ENCODE results near the gene ZFYVE21. TPM values are rescaled to one million over a fixed set of nuclear protein-coding genes. Genes with fewer than 3 reads are reported as not detected.

ZFYVE21 gene
- total RNA-seq, 4 donors from 2014 or later, result 151 to 308 (median 224) TPM

DNA sequence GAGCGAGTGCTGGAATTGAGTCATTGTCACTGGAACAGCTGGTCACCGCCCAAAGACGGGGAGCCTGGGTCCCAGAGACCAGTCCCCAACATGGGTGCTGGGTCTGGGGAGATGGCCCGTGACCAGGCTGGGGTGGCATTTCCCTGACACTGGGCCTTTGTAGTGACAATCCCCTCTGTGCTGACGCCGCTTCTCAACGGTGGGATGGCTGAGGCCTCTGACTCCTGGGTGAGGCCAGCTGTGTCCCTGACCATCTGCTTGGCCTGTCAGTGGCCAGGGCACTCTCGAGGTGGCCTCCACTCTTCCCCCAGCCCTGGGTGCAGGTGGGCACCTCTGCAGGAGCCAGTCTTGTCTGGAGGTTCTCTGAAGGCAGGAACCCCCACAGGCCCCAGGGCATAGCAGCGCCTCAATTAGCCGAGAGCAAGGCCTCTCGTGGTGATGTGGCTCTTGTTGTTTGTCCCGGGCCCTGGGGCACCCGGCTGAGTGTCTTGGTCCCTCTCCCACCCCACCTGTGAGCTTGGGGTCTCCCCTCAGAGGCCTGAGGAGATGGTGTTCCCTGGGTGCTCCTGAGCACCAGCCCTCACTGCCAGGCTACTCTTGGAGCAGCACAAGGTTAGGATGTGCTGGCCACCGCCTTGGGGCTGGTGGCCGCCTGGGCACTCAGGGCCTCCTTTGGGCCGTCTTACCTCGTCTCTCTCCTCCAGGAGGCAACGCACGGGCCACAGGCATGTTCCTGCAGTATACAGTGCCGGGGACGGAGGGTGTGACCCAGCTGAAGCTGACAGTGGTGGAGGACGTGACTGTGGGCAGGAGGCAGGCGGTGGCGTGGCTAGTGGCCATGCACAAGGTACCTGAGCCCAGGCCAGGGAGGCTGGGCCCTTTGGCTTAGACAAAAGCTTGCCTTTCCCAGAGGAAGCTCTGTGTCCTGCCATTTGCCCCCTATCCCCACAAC is 16.6 kb downstream of the ZFYVE21 start:
- WGBS, 2 donors, result 83 to 90% methylated on average over 16 to 21 of the region's 24 CpGs
- peaks cover 0 to 98% (median 21%) of the 10 kb centered on the region in 3 donors for H3K36me3 ChIP-seq
- peaks cover 0 to 29% (median 0%) of the 10 kb centered on the region in 4 donors for H3K4me1 ChIP-seq
- H3K4me3 ChIP-seq, result no peak overlapping the region
- TF ChIP-seq POLR2A (IDR thresholded peaks at IDR 0.05) (no peak), EP300 (IDR thresholded peaks at IDR 0.05) (no peak)
- TF ChIP-seq, protein P1, sequence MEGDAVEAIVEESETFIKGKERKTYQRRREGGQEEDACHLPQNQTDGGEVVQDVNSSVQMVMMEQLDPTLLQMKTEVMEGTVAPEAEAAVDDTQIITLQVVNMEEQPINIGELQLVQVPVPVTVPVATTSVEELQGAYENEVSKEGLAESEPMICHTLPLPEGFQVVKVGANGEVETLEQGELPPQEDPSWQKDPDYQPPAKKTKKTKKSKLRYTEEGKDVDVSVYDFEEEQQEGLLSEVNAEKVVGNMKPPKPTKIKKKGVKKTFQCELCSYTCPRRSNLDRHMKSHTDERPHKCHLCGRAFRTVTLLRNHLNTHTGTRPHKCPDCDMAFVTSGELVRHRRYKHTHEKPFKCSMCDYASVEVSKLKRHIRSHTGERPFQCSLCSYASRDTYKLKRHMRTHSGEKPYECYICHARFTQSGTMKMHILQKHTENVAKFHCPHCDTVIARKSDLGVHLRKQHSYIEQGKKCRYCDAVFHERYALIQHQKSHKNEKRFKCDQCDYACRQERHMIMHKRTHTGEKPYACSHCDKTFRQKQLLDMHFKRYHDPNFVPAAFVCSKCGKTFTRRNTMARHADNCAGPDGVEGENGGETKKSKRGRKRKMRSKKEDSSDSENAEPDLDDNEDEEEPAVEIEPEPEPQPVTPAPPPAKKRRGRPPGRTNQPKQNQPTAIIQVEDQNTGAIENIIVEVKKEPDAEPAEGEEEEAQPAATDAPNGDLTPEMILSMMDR (IDR thresholded peaks at IDR 0.05), result no peak
- no peaks in the 10 kb centered on the region for H3K27me3 ChIP-seq
- H3K27ac ChIP-seq, result no peak overlapping the region
- no peak for DNase-seq (ENCODE audit: low spot score in 2 of 2)
- no peaks in the 10 kb centered on the region for H3K9me3 ChIP-seq

DNA sequence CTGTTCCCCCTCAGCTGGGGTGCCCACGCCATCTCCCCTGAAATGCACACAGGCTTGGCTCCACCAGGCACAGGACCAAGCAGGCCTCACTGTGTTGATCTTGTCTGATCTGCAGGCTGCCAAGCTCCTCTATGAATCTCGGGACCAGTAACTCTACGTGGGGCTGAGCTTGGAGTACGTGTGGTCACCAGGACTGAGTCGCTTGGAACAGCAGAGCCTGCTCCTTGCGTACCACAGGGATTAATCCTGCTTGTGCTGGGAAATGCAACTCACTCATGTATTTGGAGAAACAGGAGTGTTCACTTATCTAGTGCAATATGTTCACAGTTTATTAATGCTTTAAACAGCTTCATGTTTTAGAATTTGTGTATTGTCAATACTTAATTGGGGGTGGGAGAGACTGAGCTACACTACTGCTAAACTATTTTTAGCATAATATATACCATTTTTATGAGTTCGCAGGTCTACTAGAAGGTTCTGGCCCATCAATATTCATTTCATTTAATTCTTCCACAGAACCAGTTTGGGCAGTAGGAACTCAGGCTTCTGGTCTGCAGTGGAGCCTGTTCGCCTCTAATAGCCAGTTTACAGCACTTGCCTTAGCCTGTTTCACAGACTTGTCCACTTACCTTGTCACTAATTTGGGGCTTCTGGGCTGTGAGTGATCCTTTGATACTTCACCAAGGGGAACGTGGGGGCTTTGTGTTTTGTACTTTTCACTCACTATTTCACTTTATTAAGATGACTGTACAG is 17.4 kb downstream of the ZFYVE21 start:
- H3K4me3 ChIP-seq, result no peak overlapping the region
- no peaks in the 10 kb centered on the region for H3K9me3 ChIP-seq
- TF ChIP-seq POLR2A (IDR thresholded peaks at IDR 0.05) (no peak), EP300 (IDR thresholded peaks at IDR 0.05) (no peak)
- TF ChIP-seq, protein P1 (IDR thresholded peaks at IDR 0.05), result no peak
- DNase-seq (ENCODE audit: low spot score in 2 of 2), result no peak
- H3K36me3 ChIP-seq, result peaks cover 0 to 98% (median 21%) of the 10 kb centered on the region in 3 donors
- 82 to 83% methylated on average over 9 of the region's 9 CpGs for WGBS, 2 donors
- peaks cover 0 to 33% (median 0%) of the 10 kb centered on the region in 4 donors for H3K4me1 ChIP-seq
- H3K27ac ChIP-seq, result no peak overlapping the region
- no peaks in the 10 kb centered on the region for H3K27me3 ChIP-seq

DNA sequence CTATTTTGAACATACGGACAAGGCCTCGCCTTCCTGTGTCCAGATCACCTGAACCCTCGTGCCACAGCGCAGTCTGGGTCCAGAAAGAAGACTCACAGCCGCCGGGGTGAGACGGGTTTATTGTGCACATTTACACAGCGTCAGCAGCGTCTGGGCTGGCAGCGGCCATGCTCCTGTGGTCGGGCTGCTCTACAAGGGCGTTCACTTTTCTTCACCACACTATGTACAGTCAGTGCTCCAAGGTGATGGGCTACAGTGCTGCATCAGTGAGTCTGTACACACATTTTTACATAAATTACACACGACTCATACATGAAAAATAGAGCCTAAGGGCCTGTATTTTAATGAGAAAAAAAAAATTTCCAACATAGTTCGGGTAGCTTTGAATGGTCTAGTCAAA is 18.0 kb downstream of the ZFYVE21 start:
- Histone ChIP-seq H3K9me3 (no peaks in the 10 kb centered on the region), H3K36me3 (peaks cover 0 to 98% (median 21%) of the 10 kb centered on the region in 3 donors), H3K27ac (no peak overlapping the region), H3K4me1 (peaks cover 0 to 33% (median 0%) of the 10 kb centered on the region in 4 donors), H3K27me3 (no peaks in the 10 kb centered on the region), H3K4me3 (no peak overlapping the region)
- TF ChIP-seq, protein P1 (IDR thresholded peaks at IDR 0.05), result no peak
- TF ChIP-seq POLR2A (IDR thresholded peaks at IDR 0.05) (no peak), EP300 (IDR thresholded peaks at IDR 0.05) (no peak)
- no peak for DNase-seq (ENCODE audit: low spot score in 2 of 2)
- WGBS, 2 donors, result 85 to 86% methylated on average over 14 of the region's 14 CpGs

DNA sequence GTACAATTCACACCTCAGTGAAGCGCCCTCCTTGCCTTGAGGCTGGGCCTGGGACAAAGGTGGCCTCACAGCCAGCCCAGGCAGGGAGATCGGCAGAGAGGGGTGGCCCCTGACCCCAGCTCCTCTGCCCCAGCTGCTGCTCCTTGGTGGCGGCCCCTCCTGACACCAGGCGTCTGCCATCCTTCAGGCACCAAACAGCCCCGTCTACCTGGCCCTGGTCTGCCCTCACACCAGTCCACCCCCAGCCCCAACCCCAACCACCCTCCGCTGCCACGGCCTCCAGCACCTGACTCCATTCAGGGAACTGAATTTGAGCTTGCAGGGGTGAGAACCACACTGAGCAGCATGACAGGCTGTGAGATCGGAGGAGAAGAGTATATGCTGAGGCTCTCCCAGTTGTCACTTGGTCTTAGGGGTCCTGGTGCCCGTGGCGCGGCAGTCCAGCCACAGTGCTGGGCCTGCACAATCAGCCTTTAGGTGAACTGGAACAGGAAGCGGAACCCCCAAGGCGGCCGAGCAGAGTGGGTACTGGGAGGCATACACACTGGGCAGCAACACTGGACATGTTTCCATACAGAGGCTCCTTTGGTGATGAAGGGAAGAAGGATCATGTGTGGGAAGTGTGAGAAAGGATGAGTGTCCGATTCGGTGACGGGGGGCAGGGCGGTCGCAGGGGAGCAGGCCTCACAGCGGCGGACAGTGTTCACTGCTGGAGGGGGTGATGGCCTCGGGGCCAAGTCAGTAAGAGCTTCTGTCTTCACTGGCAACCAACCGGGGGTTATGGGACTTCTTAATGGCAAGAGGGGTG is 18.7 kb downstream of the ZFYVE21 start:
- H3K9me3 ChIP-seq, result no peaks in the 10 kb centered on the region
- H3K4me3 ChIP-seq, result no peak overlapping the region
- H3K27me3 ChIP-seq, result no peaks in the 10 kb centered on the region
- H3K36me3 ChIP-seq, result peaks cover 0 to 98% (median 19%) of the 10 kb centered on the region in 3 donors
- WGBS, 2 donors, result 81 to 88% methylated on average over 23 of the region's 23 CpGs
- peaks cover 0 to 33% (median 0%) of the 10 kb centered on the region in 4 donors for H3K4me1 ChIP-seq
- no peak for DNase-seq (ENCODE audit: low spot score in 2 of 2)
- no peak for TF ChIP-seq EP300 (IDR thresholded peaks at IDR 0.05)
- TF ChIP-seq POLR2A (IDR thresholded peaks at IDR 0.05), result no peak
- TF ChIP-seq, protein P1 (IDR thresholded peaks at IDR 0.05), result no peak
- H3K27ac ChIP-seq, result peak overlapping the region in 1 of 4 donors; percentile 67
